WTC11 (cell line): ENCODE measurements around the gene TMEM151B. TPM values are rescaled to one million over a fixed set of nuclear protein-coding genes. Genes with fewer than 3 reads are reported as not detected.

Source experiments
- ATF1 ChIP-seq: sonication (generic); formaldehyde crosslinking; IDR thresholded peaks from 2 replicates; pipeline ENCODE4 v1.8.1; 2023; ENCODE audit warnings: mild to moderate bottlenecking, moderate library complexity, missing genetic modification reagents
- CBFB ChIP-seq: sonication (generic); formaldehyde crosslinking; IDR thresholded peaks from 2 replicates; pipeline ENCODE4 v1.8.1; 2022; ENCODE audit warnings: mild to moderate bottlenecking, low read depth, missing genetic modification reagents
- ELF4 ChIP-seq: sonication (generic); formaldehyde crosslinking; IDR thresholded peaks from 2 replicates; pipeline ENCODE4 v1.8.1; 2022; ENCODE audit warnings: low read depth, mild to moderate bottlenecking, moderate library complexity, missing genetic modification reagents
- EMX1 ChIP-seq: fragments of 250-450 bp; sonication (Bioruptor Pico); IDR thresholded peaks from 2 replicates; pipeline ENCODE4 v1.8.0; 2021; ENCODE audit warnings: mild to moderate bottlenecking
- ETV6 ChIP-seq: sonication (generic); formaldehyde crosslinking; IDR thresholded peaks from 2 replicates; pipeline ENCODE4 v1.8.1; 2022; ENCODE audit warnings: mild to moderate bottlenecking, missing genetic modification reagents
- FOXJ3 ChIP-seq: sonication (generic); formaldehyde crosslinking; IDR thresholded peaks from 2 replicates; pipeline ENCODE4 v1.9.0; 2021; ENCODE audit warnings: missing genetic modification reagents, mild to moderate bottlenecking, borderline replicate concordance
- FOXK1 ChIP-seq: sonication (generic); formaldehyde crosslinking; IDR thresholded peaks from 2 replicates; pipeline ENCODE4 v1.8.0; 2022; ENCODE audit warnings: mild to moderate bottlenecking, moderate library complexity, missing genetic modification reagents
- FOXP1 ChIP-seq: sonication (generic); formaldehyde crosslinking; IDR thresholded peaks from 2 replicates; pipeline ENCODE4 v1.8.0; 2022; ENCODE audit warnings: missing genetic modification reagents, mild to moderate bottlenecking, moderate library complexity, borderline replicate concordance
- GABPB1 ChIP-seq: sonication (generic); formaldehyde crosslinking; IDR thresholded peaks from 2 replicates; pipeline ENCODE4 v1.8.1; 2023; ENCODE audit warnings: mild to moderate bottlenecking, missing genetic modification reagents
- GRHL2 ChIP-seq: fragments of 250-450 bp; sonication (Bioruptor Pico); IDR thresholded peaks from 2 replicates; pipeline ENCODE4 v1.8.0; 2022; ENCODE audit warnings: mild to moderate bottlenecking, moderate library complexity; ENCODE audit not compliant: insufficient replicate concordance, severe bottlenecking
- GTF2I ChIP-seq: fragments of 250-450 bp; sonication (Bioruptor Pico); conservative IDR thresholded peaks from 2 replicates; pipeline ENCODE4 v1.4.0; 2021; ENCODE audit warnings: mild to moderate bottlenecking
- KAT7 ChIP-seq: sonication (generic); formaldehyde crosslinking; IDR thresholded peaks from 2 replicates; pipeline ENCODE4 v1.8.1; 2023; ENCODE audit warnings: missing genetic modification reagents, mild to moderate bottlenecking, borderline replicate concordance
- MXD4 ChIP-seq: fragments of 250-450 bp; sonication (Bioruptor Pico); IDR thresholded peaks from 2 replicates; pipeline ENCODE4 v1.8.0; 2021; ENCODE audit warnings: mild to moderate bottlenecking, moderate library complexity, borderline replicate concordance
- NFATC4 ChIP-seq: fragments of 250-450 bp; sonication (Bioruptor Pico); IDR thresholded peaks from 2 replicates; pipeline ENCODE4 v1.9.0; 2021; ENCODE audit warnings: mild to moderate bottlenecking
- NFE2L1 ChIP-seq: sonication (generic); formaldehyde crosslinking; IDR thresholded peaks from 2 replicates; pipeline ENCODE4 v1.8.1; 2023; ENCODE audit warnings: missing genetic modification reagents
- NR2C2 ChIP-seq: sonication (generic); formaldehyde crosslinking; IDR thresholded peaks from 2 replicates; pipeline ENCODE4 v1.8.0; 2022; ENCODE audit warnings: mild to moderate bottlenecking, missing genetic modification reagents
- PRRX2 ChIP-seq: fragments of 250-450 bp; sonication (Bioruptor Pico); IDR thresholded peaks from 2 replicates; pipeline ENCODE4 v1.8.0; 2021; ENCODE audit warnings: mild to moderate bottlenecking
- RORB ChIP-seq: fragments of 250-450 bp; sonication (Bioruptor Pico); IDR thresholded peaks from 2 replicates; pipeline ENCODE4 v1.9.0; 2021; ENCODE audit warnings: mild to moderate bottlenecking
- SMAD4 ChIP-seq: sonication (generic); formaldehyde crosslinking; IDR thresholded peaks from 2 replicates; pipeline ENCODE4 v1.8.0; 2022; ENCODE audit warnings: mild to moderate bottlenecking, missing genetic modification reagents
- SP1 ChIP-seq: sonication (generic); formaldehyde crosslinking; conservative IDR thresholded peaks from 2 replicates; pipeline ENCODE4 v1.8.1; 2022; ENCODE audit warnings: missing genetic modification reagents
- TEAD1 ChIP-seq: sonication (generic); formaldehyde crosslinking; IDR thresholded peaks from 2 replicates; pipeline ENCODE4 v1.8.0; 2022; ENCODE audit warnings: mild to moderate bottlenecking, missing genetic modification reagents
- TEAD4 ChIP-seq: sonication (generic); formaldehyde crosslinking; IDR thresholded peaks from 2 replicates; pipeline ENCODE4 v1.8.0; 2022; ENCODE audit warnings: mild to moderate bottlenecking, missing genetic modification reagents
- TP53 ChIP-seq: sonication (generic); formaldehyde crosslinking; IDR thresholded peaks from 2 replicates; pipeline ENCODE4 v1.8.1; 2023; ENCODE audit warnings: mild to moderate bottlenecking, missing genetic modification reagents
- ZNF317 ChIP-seq: sonication (generic); formaldehyde crosslinking; IDR thresholded peaks from 2 replicates; pipeline ENCODE4 v1.8.1; 2023; ENCODE audit warnings: low read depth, mild to moderate bottlenecking, moderate library complexity, missing genetic modification reagents, borderline replicate concordance
- ZNF512 ChIP-seq: sonication (generic); formaldehyde crosslinking; IDR thresholded peaks from 2 replicates; pipeline ENCODE4 v1.8.1; 2022; ENCODE audit warnings: missing genetic modification reagents, borderline replicate concordance
- total RNA-seq: library from RNA; stranded (reverse); gene quantifications from 3 replicates; pipeline ENCODE4 v1.2.3, GENCODE V29; 2021
- TF ChIP-seq, protein P1 (sequence below): sonication (generic); formaldehyde crosslinking; IDR thresholded peaks from 2 replicates; pipeline ENCODE4 v1.8.0; 2022; ENCODE audit warnings: mild to moderate bottlenecking, missing genetic modification reagents
- TF ChIP-seq, protein P2 (sequence below): sonication (generic); formaldehyde crosslinking; IDR thresholded peaks from 2 replicates; pipeline ENCODE4 v1.8.0; 2023; ENCODE audit warnings: missing genetic modification reagents, mild to moderate bottlenecking, borderline replicate concordance
- TF ChIP-seq, protein P3 (sequence below): sonication (generic); formaldehyde crosslinking; IDR thresholded peaks from 2 replicates; pipeline ENCODE4 v1.8.1; 2023; ENCODE audit warnings: mild to moderate bottlenecking, missing genetic modification reagents, moderate library complexity
- TF ChIP-seq, protein P4 (sequence below): fragments of 250-450 bp; sonication (Bioruptor Pico); IDR thresholded peaks from 2 replicates; pipeline ENCODE4 v1.9.0; 2021; ENCODE audit warnings: mild to moderate bottlenecking
- TF ChIP-seq, protein P5 (sequence below): sonication (generic); formaldehyde crosslinking; IDR thresholded peaks from 2 replicates; pipeline ENCODE4 v1.8.1; 2022; ENCODE audit warnings: low read depth, mild to moderate bottlenecking, moderate library complexity, missing genetic modification reagents, borderline replicate concordance

The TMEM151B gene
- total RNA-seq, 1 experiment from 2014 or later, result 5.5 TPM

GRCh38 chr6:44265007-44265721 lies 5.1 kb upstream of the TMEM151B start, which contains the start of gene NFKBIE (continued):
- TF ChIP-seq, protein P1, sequence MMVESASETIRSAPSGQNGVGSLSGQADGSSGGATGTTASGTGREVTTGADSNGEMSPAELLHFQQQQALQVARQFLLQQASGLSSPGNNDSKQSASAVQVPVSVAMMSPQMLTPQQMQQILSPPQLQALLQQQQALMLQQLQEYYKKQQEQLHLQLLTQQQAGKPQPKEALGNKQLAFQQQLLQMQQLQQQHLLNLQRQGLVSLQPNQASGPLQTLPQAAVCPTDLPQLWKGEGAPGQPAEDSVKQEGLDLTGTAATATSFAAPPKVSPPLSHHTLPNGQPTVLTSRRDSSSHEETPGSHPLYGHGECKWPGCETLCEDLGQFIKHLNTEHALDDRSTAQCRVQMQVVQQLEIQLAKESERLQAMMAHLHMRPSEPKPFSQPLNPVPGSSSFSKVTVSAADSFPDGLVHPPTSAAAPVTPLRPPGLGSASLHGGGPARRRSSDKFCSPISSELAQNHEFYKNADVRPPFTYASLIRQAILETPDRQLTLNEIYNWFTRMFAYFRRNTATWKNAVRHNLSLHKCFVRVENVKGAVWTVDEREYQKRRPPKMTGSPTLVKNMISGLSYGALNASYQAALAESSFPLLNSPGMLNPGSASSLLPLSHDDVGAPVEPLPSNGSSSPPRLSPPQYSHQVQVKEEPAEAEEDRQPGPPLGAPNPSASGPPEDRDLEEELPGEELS, result peak; percentile 28; the same call in 1 of the 2 replicates
- TF ChIP-seq NFE2L1 (CRISPR knock-in tag), result no peak
- TF ChIP-seq SMAD4 (CRISPR knock-in tag), result no peak
- TF ChIP-seq, protein P2, sequence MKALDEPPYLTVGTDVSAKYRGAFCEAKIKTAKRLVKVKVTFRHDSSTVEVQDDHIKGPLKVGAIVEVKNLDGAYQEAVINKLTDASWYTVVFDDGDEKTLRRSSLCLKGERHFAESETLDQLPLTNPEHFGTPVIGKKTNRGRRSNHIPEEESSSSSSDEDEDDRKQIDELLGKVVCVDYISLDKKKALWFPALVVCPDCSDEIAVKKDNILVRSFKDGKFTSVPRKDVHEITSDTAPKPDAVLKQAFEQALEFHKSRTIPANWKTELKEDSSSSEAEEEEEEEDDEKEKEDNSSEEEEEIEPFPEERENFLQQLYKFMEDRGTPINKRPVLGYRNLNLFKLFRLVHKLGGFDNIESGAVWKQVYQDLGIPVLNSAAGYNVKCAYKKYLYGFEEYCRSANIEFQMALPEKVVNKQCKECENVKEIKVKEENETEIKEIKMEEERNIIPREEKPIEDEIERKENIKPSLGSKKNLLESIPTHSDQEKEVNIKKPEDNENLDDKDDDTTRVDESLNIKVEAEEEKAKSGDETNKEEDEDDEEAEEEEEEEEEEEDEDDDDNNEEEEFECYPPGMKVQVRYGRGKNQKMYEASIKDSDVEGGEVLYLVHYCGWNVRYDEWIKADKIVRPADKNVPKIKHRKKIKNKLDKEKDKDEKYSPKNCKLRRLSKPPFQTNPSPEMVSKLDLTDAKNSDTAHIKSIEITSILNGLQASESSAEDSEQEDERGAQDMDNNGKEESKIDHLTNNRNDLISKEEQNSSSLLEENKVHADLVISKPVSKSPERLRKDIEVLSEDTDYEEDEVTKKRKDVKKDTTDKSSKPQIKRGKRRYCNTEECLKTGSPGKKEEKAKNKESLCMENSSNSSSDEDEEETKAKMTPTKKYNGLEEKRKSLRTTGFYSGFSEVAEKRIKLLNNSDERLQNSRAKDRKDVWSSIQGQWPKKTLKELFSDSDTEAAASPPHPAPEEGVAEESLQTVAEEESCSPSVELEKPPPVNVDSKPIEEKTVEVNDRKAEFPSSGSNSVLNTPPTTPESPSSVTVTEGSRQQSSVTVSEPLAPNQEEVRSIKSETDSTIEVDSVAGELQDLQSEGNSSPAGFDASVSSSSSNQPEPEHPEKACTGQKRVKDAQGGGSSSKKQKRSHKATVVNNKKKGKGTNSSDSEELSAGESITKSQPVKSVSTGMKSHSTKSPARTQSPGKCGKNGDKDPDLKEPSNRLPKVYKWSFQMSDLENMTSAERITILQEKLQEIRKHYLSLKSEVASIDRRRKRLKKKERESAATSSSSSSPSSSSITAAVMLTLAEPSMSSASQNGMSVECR, result 0 out of 2 replicates have a peak, but pooled peaks have one; percentile 40
- TF ChIP-seq GABPB1 (CRISPR knock-in tag), result peak; percentile 38; the same call in 1 of the 2 replicates
- no peak for TF ChIP-seq NFATC4 (CRISPR knock-in tag)
- TF ChIP-seq KAT7 (CRISPR knock-in tag), result no peak
- TF ChIP-seq ELF4 (CRISPR knock-in tag), result peak; percentile 66; the same call in 1 of the 2 replicates
- no peak for TF ChIP-seq MXD4 (CRISPR knock-in tag)
- no peak for TF ChIP-seq FOXK1 (CRISPR knock-in tag)
- no peak for TF ChIP-seq ZNF512 (CRISPR knock-in tag)
- TF ChIP-seq SP1 (CRISPR knock-in tag), result peak; percentile 70; the same call in 1 of the 2 replicates
- no peak for TF ChIP-seq ZNF317
- TF ChIP-seq GRHL2, result no peak
- TF ChIP-seq, protein P3, sequence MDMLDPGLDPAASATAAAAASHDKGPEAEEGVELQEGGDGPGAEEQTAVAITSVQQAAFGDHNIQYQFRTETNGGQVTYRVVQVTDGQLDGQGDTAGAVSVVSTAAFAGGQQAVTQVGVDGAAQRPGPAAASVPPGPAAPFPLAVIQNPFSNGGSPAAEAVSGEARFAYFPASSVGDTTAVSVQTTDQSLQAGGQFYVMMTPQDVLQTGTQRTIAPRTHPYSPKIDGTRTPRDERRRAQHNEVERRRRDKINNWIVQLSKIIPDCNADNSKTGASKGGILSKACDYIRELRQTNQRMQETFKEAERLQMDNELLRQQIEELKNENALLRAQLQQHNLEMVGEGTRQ, result no peak
- TF ChIP-seq, protein P4, sequence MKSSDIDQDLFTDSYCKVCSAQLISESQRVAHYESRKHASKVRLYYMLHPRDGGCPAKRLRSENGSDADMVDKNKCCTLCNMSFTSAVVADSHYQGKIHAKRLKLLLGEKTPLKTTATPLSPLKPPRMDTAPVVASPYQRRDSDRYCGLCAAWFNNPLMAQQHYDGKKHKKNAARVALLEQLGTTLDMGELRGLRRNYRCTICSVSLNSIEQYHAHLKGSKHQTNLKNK (CRISPR knock-in tag), result no peak
- TF ChIP-seq PRRX2 (CRISPR knock-in tag), result no peak
- TF ChIP-seq EMX1 (CRISPR knock-in tag), result no peak
- TF ChIP-seq, protein P5, sequence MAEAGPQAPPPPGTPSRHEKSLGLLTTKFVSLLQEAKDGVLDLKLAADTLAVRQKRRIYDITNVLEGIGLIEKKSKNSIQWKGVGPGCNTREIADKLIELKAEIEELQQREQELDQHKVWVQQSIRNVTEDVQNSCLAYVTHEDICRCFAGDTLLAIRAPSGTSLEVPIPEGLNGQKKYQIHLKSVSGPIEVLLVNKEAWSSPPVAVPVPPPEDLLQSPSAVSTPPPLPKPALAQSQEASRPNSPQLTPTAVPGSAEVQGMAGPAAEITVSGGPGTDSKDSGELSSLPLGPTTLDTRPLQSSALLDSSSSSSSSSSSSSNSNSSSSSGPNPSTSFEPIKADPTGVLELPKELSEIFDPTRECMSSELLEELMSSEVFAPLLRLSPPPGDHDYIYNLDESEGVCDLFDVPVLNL, result no peak
- no peak for TF ChIP-seq GTF2I (CRISPR knock-in tag)
- TF ChIP-seq CBFB (CRISPR knock-in tag), result no peak
- TF ChIP-seq TEAD1, result 0 out of 2 replicates have a peak, but pooled peaks have one; percentile 37
- TF ChIP-seq FOXJ3, result no peak
- no peak for TF ChIP-seq ATF1 (CRISPR knock-in tag)
- no peak for TF ChIP-seq TP53 (CRISPR knock-in tag)
- TF ChIP-seq TEAD4 (CRISPR knock-in tag), result no peak
- TF ChIP-seq FOXP1, result peak; percentile 25; the same call in 1 of the 2 replicates
- TF ChIP-seq NR2C2 (CRISPR knock-in tag), result 0 out of 2 replicates have a peak, but pooled peaks have one; percentile 19
- peak; percentile 68 for TF ChIP-seq ETV6 (CRISPR knock-in tag)
- TF ChIP-seq RORB (CRISPR knock-in tag), result no peak
- TF ChIP-seq, all 79 proteins: peak for 11
